Natural killer cell (primary cell): ENCODE measurements around the gene SCARB1. TPM values are rescaled to one million over a fixed set of nuclear protein-coding genes. Genes with fewer than 3 reads are reported as not detected.

ENCODE experiments used
- ATAC-seq, 3 donors: fragments of 150-1000 bp in 2 of 3; fragments of 200-7000 bp in 1 of 3; cut with Tn5 transposase; 1 replicate in 1 of 3; 2 replicates in 2 of 3; pipeline ENCODE4 v1.10.0; 2021; ENCODE audit warnings: mild to moderate bottlenecking in 2 of 3, moderate library complexity in 2 of 3
- DNase-seq, 2 donors: peaks; one replicate each; pipeline versions ENCODE4 v3.0.0 to v3.0.0-alpha.2; 2013 to 2021; ENCODE audit warnings: mixed read lengths in 1 of 2
- H3K27ac ChIP-seq: one replicate; pipeline ENCODE4 v1.5.1; 2013; ENCODE audit warnings: mild to moderate bottlenecking, low read length
- H3K27me3 ChIP-seq: one replicate; pipeline ENCODE4 v1.6.1; 2013; ENCODE audit warnings: low read length; ENCODE audit not compliant: control insufficient read depth, insufficient read depth
- H3K36me3 ChIP-seq: one replicate; pipeline ENCODE4 v1.6.1; 2013; ENCODE audit warnings: low read length; ENCODE audit not compliant: control insufficient read depth, insufficient read depth
- H3K4me1 ChIP-seq: one replicate; pipeline ENCODE4 v1.6.1; 2013; ENCODE audit warnings: low read length; ENCODE audit not compliant: control insufficient read depth, insufficient read depth
- H3K4me3 ChIP-seq: one replicate; pipeline ENCODE4 v1.5.1; 2013; ENCODE audit warnings: low read length
- H3K9me3 ChIP-seq: one replicate; pipeline ENCODE4 v1.6.1; 2013; ENCODE audit warnings: low read length; ENCODE audit not compliant: control insufficient read depth, insufficient read depth
- H3K27ac Mint-ChIP-seq, 2 donors: one replicate each; pipeline ENCODE4 v1.8.0; 2022; ENCODE audit warnings: mild to moderate bottlenecking in 2 of 2, mixed read lengths in 2 of 2, moderate library complexity in 1 of 2
- H3K27me3 Mint-ChIP-seq, 2 donors: one replicate each; pipeline ENCODE4 v1.8.0; 2022; ENCODE audit warnings: low read depth in 2 of 2, mixed read lengths in 2 of 2
- H3K36me3 Mint-ChIP-seq: one replicate; pipeline ENCODE4 v1.8.0; 2022; ENCODE audit warnings: mixed read lengths
- H3K4me1 Mint-ChIP-seq, 2 donors: one replicate each; pipeline ENCODE4 v1.8.0; 2022; ENCODE audit warnings: mixed read lengths in 2 of 2
- H3K4me3 Mint-ChIP-seq: one replicate; pipeline ENCODE4 v1.8.0; 2022; ENCODE audit warnings: mild to moderate bottlenecking, moderate library complexity, mixed read lengths
- H3K9me3 Mint-ChIP-seq, 2 donors: one replicate each; pipeline ENCODE4 v1.8.0; 2022; ENCODE audit warnings: mixed read lengths in 2 of 2
- CTCF ChIP-seq: fragments of 200-600 bp; IDR thresholded peaks from one replicate; pipeline ENCODE4 v1.8.0; 2022; ENCODE audit warnings: antibody characterized with exemption
- WGBS: methylation state at CpG from one replicate; pipeline ENCODE4 v1.1.7; 2013; ENCODE audit warnings: missing lambda C conversion rate; ENCODE audit not compliant: insufficient coverage; 5-methylcytosine and 5-hydroxymethylcytosine counted together
- intact Hi-C: fragments of 100-400 bp; cut with micrococcal nuclease; formaldehyde crosslinking; loops from one replicate; pipeline ENCODE4 v1.14.2; 2022
- total RNA-seq, 4 donors: library from RNA; stranded (reverse); fragments of 120-200 nt in 1 of 4; gene quantifications; one replicate each; pipeline versions ENCODE4 v1.2.3 to v1.2.4, GENCODE V29; 2013 to 2022

Gene SCARB1
- total RNA-seq, 3 donors from 2014 or later (not counting 1 experiment from before 2014, with no cell fraction given): 1.1 to 2.7 (median 1.3) TPM

- Histone ChIP-seq H3K27me3 (peaks cover 3% of the 10 kb centered on the region), H3K4me1 (peaks cover 5% of the 10 kb centered on the region), H3K9me3 (no peaks in the 10 kb centered on the region), H3K27ac (no peak overlapping the region), H3K36me3 (no peaks in the 10 kb centered on the region), H3K4me3 (no peak overlapping the region)
- Mint-ChIP-seq H3K27me3 (peaks cover 6 to 11% of the 10 kb centered on the region in 2 donors), H3K4me3 (no peak overlapping the region), H3K9me3 (no peaks in the 10 kb centered on the region), H3K36me3 (no peaks in the 10 kb centered on the region), H3K4me1 (peaks cover 0 to 5% of the 10 kb centered on the region in 2 donors), H3K27ac (no peak overlapping the region)
- ATAC-seq: no peak
- 90% methylated on average over 11 of the region's 11 CpGs for WGBS
- TF ChIP-seq CTCF: no peak
- no peak for DNase-seq
- intact Hi-C loops: no loop called here
Observed at GRCh38 chr12:124857921-124858461, 5.7 kb downstream of the SCARB1 start.

- Mint-ChIP-seq H3K27ac (no peak overlapping the region), H3K4me1 (peaks cover 10% of the 10 kb centered on the region in 2 donors), H3K36me3 (no peaks in the 10 kb centered on the region), H3K4me3 (no peak overlapping the region), H3K9me3 (no peaks in the 10 kb centered on the region), H3K27me3 (peaks cover 6 to 11% of the 10 kb centered on the region in 2 donors)
- no peak overlapping the region for H3K4me3 ChIP-seq
- no peak for DNase-seq
- H3K36me3 ChIP-seq: no peaks in the 10 kb centered on the region
- no peaks in the 10 kb centered on the region for H3K27me3 ChIP-seq
- no peak overlapping the region for H3K27ac ChIP-seq
- ATAC-seq: no peak
- intact Hi-C loops: no loop called here
- TF ChIP-seq CTCF: no peak
- H3K4me1 ChIP-seq: peaks cover 10% of the 10 kb centered on the region
- H3K9me3 ChIP-seq: no peaks in the 10 kb centered on the region
- WGBS: 88% methylated on average over 14 of the region's 14 CpGs
Observed at GRCh38 chr12:124856842-124857178, 6.9 kb downstream of the SCARB1 start.

DNA sequence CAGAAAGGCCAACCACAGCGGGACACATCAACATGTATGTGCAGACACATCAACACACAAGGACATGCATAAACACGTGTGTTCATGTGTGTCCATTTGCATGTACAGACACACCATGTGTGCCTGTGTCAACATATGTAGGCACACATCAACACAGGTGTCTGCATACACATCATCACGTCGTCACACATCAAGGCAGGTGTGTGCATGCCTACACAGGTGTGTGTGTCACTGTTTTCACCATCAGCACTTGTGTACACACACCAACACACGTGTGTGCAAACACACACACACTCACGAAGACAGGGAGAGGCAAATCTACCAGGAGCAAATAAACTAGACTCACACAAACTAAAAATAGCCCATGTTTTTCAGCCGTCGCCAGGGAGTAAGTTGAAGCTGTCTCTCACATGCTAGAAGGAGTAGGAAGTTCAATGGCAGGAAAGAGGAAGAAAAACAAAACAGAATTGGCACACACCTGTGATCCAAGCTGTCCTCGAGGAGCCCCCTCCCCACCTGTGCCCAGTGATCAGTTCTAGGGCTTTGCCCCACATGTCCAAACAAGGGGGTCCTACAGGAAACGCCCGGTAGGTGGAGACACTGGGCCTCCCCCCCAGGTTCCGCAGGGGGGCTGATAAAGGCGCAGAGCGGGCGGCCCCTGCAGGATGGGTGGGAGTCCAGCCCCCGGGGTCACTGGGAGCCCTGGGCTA, 7.4 kb downstream of the SCARB1 start:
- 57% methylated on average over 14 of the region's 16 CpGs for WGBS
- DNase-seq (no peak), ATAC-seq (peak in 1 of 3 donors; percentile 24)
- Histone ChIP-seq H3K4me3 (no peak overlapping the region), H3K4me1 (peaks cover 12% of the 10 kb centered on the region), H3K9me3 (no peaks in the 10 kb centered on the region), H3K27ac (no peak overlapping the region), H3K36me3 (no peaks in the 10 kb centered on the region), H3K27me3 (no peaks in the 10 kb centered on the region)
- TF ChIP-seq CTCF: no peak
- Mint-ChIP-seq H3K9me3 (no peaks in the 10 kb centered on the region), H3K27me3 (peaks cover 6 to 11% of the 10 kb centered on the region in 2 donors), H3K27ac (no peak overlapping the region), H3K4me1 (peaks cover 11% of the 10 kb centered on the region in 2 donors), H3K4me3 (no peak overlapping the region), H3K36me3 (no peaks in the 10 kb centered on the region)
- intact Hi-C loops: no loop called here
